ENCODE data around the gene ENTREP1.

- no peak for TF ChIP-seq CTCF (conservative IDR thresholded peaks at IDR 0.05)
- TF ChIP-seq EZH2 (IDR thresholded peaks at IDR 0.05; ENCODE audit: low read depth) = no peak
These were observed 29.0 kb upstream of the ENTREP1 start for GRCh38 chr9:69295872-69296552.
